HCT116 (cell line): ENCODE measurements around the gene CCDC38.

Experiments
- POLR2AphosphoS5 ChIP-seq: IDR thresholded peaks from 2 replicates; pipeline ENCODE4 v1.6.1; 2011; ENCODE audit warnings: mild to moderate bottlenecking, low read depth, low read length, moderate library complexity
- SIN3A ChIP-seq: IDR thresholded peaks from 2 replicates; pipeline ENCODE4 v1.6.1; 2012; ENCODE audit warnings: low read depth
- TF ChIP-seq, protein P1 (sequence below), 3 experiments: fragments of 200-600 bp in 1 of 3; sonication (generic) in 1 of 3; IDR thresholded peaks in 2 of 3; conservative IDR thresholded peaks in 1 of 3; 2 replicates each; pipeline ENCODE4 v1.5.1; 2012 to 2017; ENCODE audit warnings: low read depth in 2 of 3, low read length in 2 of 3, antibody characterized with exemption in 1 of 3, borderline replicate concordance in 1 of 3, control low read depth in 1 of 3, mild to moderate bottlenecking in 1 of 3, mixed read lengths in 1 of 3, mixed run types in 1 of 3, moderate library complexity in 1 of 3; ENCODE audit not compliant: insufficient read depth in 1 of 3
- TF ChIP-seq, protein P2 (sequence below): IDR thresholded peaks from 2 replicates; pipeline ENCODE4 v1.6.1; 2012

DNA sequence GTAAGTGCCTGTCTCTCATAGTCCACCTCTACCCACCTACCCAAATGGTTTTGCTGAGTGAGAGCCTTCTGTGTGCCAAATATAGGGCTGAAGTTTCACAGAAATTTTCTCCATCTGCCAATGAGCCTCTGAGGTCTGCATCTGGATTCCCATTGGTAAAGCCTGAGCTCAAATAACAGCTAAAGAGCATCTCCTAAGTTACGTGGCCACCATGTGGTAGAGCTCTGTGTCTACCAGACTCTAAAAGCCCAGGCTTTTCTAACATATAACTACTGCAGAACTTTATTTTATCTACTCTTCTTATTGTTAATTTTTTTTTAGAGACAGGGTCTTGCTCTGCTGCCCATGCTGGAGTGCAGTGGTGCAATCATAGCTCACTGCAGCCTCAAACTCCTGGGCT is 16.7 kb upstream of the CCDC38 start:
- TF ChIP-seq SIN3A (no peak), POLR2AphosphoS5 (no peak)
- TF ChIP-seq, protein P1, sequence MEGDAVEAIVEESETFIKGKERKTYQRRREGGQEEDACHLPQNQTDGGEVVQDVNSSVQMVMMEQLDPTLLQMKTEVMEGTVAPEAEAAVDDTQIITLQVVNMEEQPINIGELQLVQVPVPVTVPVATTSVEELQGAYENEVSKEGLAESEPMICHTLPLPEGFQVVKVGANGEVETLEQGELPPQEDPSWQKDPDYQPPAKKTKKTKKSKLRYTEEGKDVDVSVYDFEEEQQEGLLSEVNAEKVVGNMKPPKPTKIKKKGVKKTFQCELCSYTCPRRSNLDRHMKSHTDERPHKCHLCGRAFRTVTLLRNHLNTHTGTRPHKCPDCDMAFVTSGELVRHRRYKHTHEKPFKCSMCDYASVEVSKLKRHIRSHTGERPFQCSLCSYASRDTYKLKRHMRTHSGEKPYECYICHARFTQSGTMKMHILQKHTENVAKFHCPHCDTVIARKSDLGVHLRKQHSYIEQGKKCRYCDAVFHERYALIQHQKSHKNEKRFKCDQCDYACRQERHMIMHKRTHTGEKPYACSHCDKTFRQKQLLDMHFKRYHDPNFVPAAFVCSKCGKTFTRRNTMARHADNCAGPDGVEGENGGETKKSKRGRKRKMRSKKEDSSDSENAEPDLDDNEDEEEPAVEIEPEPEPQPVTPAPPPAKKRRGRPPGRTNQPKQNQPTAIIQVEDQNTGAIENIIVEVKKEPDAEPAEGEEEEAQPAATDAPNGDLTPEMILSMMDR (IDR thresholded peaks at IDR 0.05 in 2 of 3, conservative IDR thresholded peaks at IDR 0.05 in 1 of 3; ENCODE audit: borderline replicate concordance in 1 of 3, insufficient read depth in 1 of 3, low read depth in 2 of 3, low read length in 2 of 3), result peak in 2 of 3 experiments; percentile 36 to 41; a peak in 3 of 6 replicates
- TF ChIP-seq, protein P2, sequence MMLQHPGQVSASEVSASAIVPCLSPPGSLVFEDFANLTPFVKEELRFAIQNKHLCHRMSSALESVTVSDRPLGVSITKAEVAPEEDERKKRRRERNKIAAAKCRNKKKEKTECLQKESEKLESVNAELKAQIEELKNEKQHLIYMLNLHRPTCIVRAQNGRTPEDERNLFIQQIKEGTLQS, result no peak
